H1 (cell line): ENCODE results near the gene RPTOR. TPM values are rescaled to one million over a fixed set of nuclear protein-coding genes. Genes with fewer than 3 reads are reported as not detected.

Experiments
- CTCF ChIA-PET: fragments of 300-600 bp; sonication (Branson Sonifier 250); formaldehyde crosslinking; loops from one replicate; lab custom pipeline; 2021; ENCODE audit not compliant: partially characterized antibody; lab: Charles Lee
- POLR2A ChIA-PET: fragments of 300-600 bp; sonication (Branson Sonifier 250); formaldehyde crosslinking; loops from one replicate; lab custom pipeline; 2021; ENCODE audit warnings: inconsistent platforms; ENCODE audit not compliant: partially characterized antibody; lab: Charles Lee
- DNase-seq, 2 experiments: peaks; one replicate each; pipeline versions ENCODE4 v3.0.0 to v3.0.0-alpha.2; 2010 to 2022; ENCODE audit warnings: low spot score in 2 of 2, low read depth in 1 of 2, mixed read lengths in 1 of 2
- FAIRE-seq: peaks from 2 replicates; lab custom pipeline; 2011; peaks lifted over from hg19 to GRCh38; lab: Jason Lieb, UNC
- H2AFZ ChIP-seq: 2 replicates; pipeline ENCODE4 v1.8.1; 2012; ENCODE audit warnings: low read length, inconsistent platforms
- H2AK5ac ChIP-seq: 2 replicates; pipeline ENCODE4 v1.6.1; 2013; ENCODE audit warnings: low read depth, low read length
- H2BK120ac ChIP-seq: replicated peaks from 2 replicates; pipeline ENCODE3; 2013; ENCODE audit warnings: low read depth, low read length, inconsistent platforms
- H2BK12ac ChIP-seq: 2 replicates; pipeline ENCODE4 v1.6.1; 2013; ENCODE audit warnings: low read depth, low read length
- H2BK15ac ChIP-seq: 2 replicates; pipeline ENCODE4 v1.6.1; 2013; ENCODE audit warnings: low read length
- H2BK20ac ChIP-seq: 2 replicates; pipeline ENCODE4 v1.6.1; 2013; ENCODE audit warnings: low read length
- H2BK5ac ChIP-seq: 2 replicates; pipeline ENCODE4 v1.6.1; 2013; ENCODE audit warnings: low read depth, low read length
- H3K14ac ChIP-seq: 2 replicates; pipeline ENCODE4 v1.6.1; 2013; ENCODE audit warnings: inconsistent platforms; ENCODE audit not compliant: insufficient read length
- H3K18ac ChIP-seq: 2 replicates; pipeline ENCODE4 v1.6.1; 2013; ENCODE audit warnings: low read length; ENCODE audit errors: extremely low read depth
- H3K23ac ChIP-seq: 2 replicates; pipeline ENCODE4 v1.6.1; 2013; ENCODE audit warnings: inconsistent platforms; ENCODE audit not compliant: insufficient read length
- H3K23me2 ChIP-seq: 2 replicates; pipeline ENCODE4 v1.6.1; 2013; ENCODE audit warnings: low read depth, low read length
- H3K27ac ChIP-seq: 2 replicates; pipeline ENCODE4 v1.6.1; 2011; ENCODE audit warnings: low read depth, low read length, inconsistent platforms
- H3K27me3 ChIP-seq, 4 experiments: replicated peaks in 1 of 4; 1 replicate in 1 of 4; 2 replicates in 3 of 4; pipeline versions ENCODE4 v1.6.1 to v1.8.1; 2011 to 2013; ENCODE audit warnings: low read length in 3 of 4, mild to moderate bottlenecking in 3 of 4, inconsistent platforms in 2 of 4, mixed read lengths in 2 of 4, moderate library complexity in 1 of 4; ENCODE audit not compliant: control insufficient read depth in 3 of 4, insufficient read depth in 3 of 4; ENCODE audit errors: extremely low read depth in 1 of 4
- H3K36me3 ChIP-seq, 4 experiments: 2 replicates each; pipeline versions ENCODE4 v1.6.1 to v1.8.1; 2011 to 2013; ENCODE audit warnings: mild to moderate bottlenecking in 4 of 4, low read length in 3 of 4, moderate library complexity in 2 of 4, control low read depth in 1 of 4, inconsistent platforms in 1 of 4; ENCODE audit not compliant: insufficient read depth in 4 of 4, control insufficient read depth in 2 of 4
- H3K4ac ChIP-seq: replicated peaks from 2 replicates; pipeline ENCODE3; 2013; ENCODE audit warnings: low read length, low read depth, mixed read lengths, inconsistent platforms; ENCODE audit not compliant: insufficient read length
- H3K4me1 ChIP-seq, 4 experiments: replicated peaks in 1 of 4; 1 replicate in 1 of 4; 2 replicates in 3 of 4; pipeline versions ENCODE4 v1.6.1 to v1.8.1; 2011 to 2013; ENCODE audit warnings: low read length in 3 of 4, inconsistent platforms in 2 of 4, mixed read lengths in 1 of 4; ENCODE audit not compliant: insufficient read depth in 4 of 4, control insufficient read depth in 3 of 4
- H3K4me2 ChIP-seq, 2 experiments: 2 replicates each; pipeline versions ENCODE4 v1.6.1 to v1.8.1; 2011 to 2013; ENCODE audit warnings: low read depth in 2 of 2, low read length in 2 of 2, control low read depth in 1 of 2, inconsistent platforms in 1 of 2, mild to moderate bottlenecking in 1 of 2; ENCODE audit not compliant: insufficient read depth in 1 of 2
- H3K4me3 ChIP-seq, 4 experiments: fragments of 200-600, 300-600 bp in 1 of 4; sonication (generic), shearing (Covaris generic), sonication (Bioruptor Twin) in 1 of 4; 2 replicates each; pipeline versions ENCODE4 v1.5.1 to v1.8.1; 2011 to 2016; ENCODE audit warnings: low read length in 4 of 4, low read depth in 3 of 4, control low read depth in 2 of 4, inconsistent platforms in 2 of 4, mild to moderate bottlenecking in 2 of 4, mixed read lengths in 1 of 4, moderate library complexity in 1 of 4; ENCODE audit not compliant: insufficient read depth in 2 of 4; ENCODE audit errors: extremely low read depth in 1 of 4
- H3K56ac ChIP-seq: replicated peaks from 2 replicates; pipeline ENCODE3; 2013; ENCODE audit warnings: low read depth, mild to moderate bottlenecking, mixed read lengths, low read length, inconsistent platforms; ENCODE audit not compliant: insufficient read length
- H3K79me1 ChIP-seq: 2 replicates; pipeline ENCODE4 v1.6.1; 2013; ENCODE audit warnings: low read depth, low read length, control low read depth
- H3K79me2 ChIP-seq, 2 experiments: 2 replicates each; pipeline versions ENCODE4 v1.6.1 to v1.8.1; 2012 to 2013; ENCODE audit warnings: low read length in 2 of 2, mild to moderate bottlenecking in 2 of 2, inconsistent platforms in 1 of 2; ENCODE audit not compliant: insufficient read depth in 2 of 2, control insufficient read depth in 1 of 2
- H3K9ac ChIP-seq, 4 experiments: replicated peaks in 1 of 4; 1 replicate in 1 of 4; 2 replicates in 3 of 4; pipeline versions ENCODE4 v1.6.1 to v1.8.1; 2011 to 2013; ENCODE audit warnings: low read depth in 3 of 4, low read length in 3 of 4, control low read depth in 2 of 4, mild to moderate bottlenecking in 2 of 4, moderate library complexity in 2 of 4, inconsistent platforms in 1 of 4; ENCODE audit errors: extremely low read depth in 1 of 4
- H3K9me3 ChIP-seq, 2 experiments: 2 replicates each; pipeline versions ENCODE4 v1.6.1 to v1.8.1; 2012 to 2013; ENCODE audit warnings: mild to moderate bottlenecking in 2 of 2, moderate library complexity in 2 of 2, control low read depth in 1 of 2, inconsistent platforms in 1 of 2, low read depth in 1 of 2, low read length in 1 of 2, mixed read lengths in 1 of 2; ENCODE audit not compliant: insufficient read depth in 2 of 2
- H4K20me1 ChIP-seq, 2 experiments: replicated peaks in 1 of 2; 2 replicates each; pipeline versions ENCODE3 to v1.8.1; 2011 to 2013; ENCODE audit warnings: inconsistent platforms in 2 of 2, low read length in 2 of 2, mild to moderate bottlenecking in 1 of 2; ENCODE audit not compliant: insufficient read depth in 2 of 2, control insufficient read depth in 1 of 2
- H4K5ac ChIP-seq: 2 replicates; pipeline ENCODE4 v1.6.1; 2013; ENCODE audit warnings: low read length, low read depth, mixed read lengths, inconsistent platforms; ENCODE audit not compliant: insufficient read length
- H4K8ac ChIP-seq: 2 replicates; pipeline ENCODE4 v1.8.0; 2013; ENCODE audit warnings: mild to moderate bottlenecking, moderate library complexity, low read length, inconsistent platforms; ENCODE audit not compliant: insufficient read depth; ENCODE audit errors: extremely low read depth
- H4K91ac ChIP-seq: replicated peaks from 2 replicates; pipeline ENCODE3; 2013; ENCODE audit warnings: low read length, mixed read lengths, inconsistent platforms; ENCODE audit not compliant: insufficient read length
- ASH2L ChIP-seq: fragments of 200-600, 300-600 bp; sonication (generic); IDR thresholded peaks from one replicate; pipeline ENCODE4 v1.7.1; 2017; ENCODE audit warnings: low read length
- BRCA1 ChIP-seq: IDR thresholded peaks from 2 replicates; pipeline ENCODE4 v1.6.1; 2012; ENCODE audit warnings: low read depth, low read length, improper control_type of control experiment
- EZH2 ChIP-seq: fragments of 200-600 bp; sonication (generic); IDR thresholded peaks from 2 replicates; pipeline ENCODE4 v1.7.1; 2012; ENCODE audit warnings: low read depth, mild to moderate bottlenecking, moderate library complexity, low read length, inconsistent platforms; ENCODE audit not compliant: severe bottlenecking
- KDM1A ChIP-seq: fragments of 200-600, 300-600 bp; sonication (generic); IDR thresholded peaks from 2 replicates; pipeline ENCODE4 v1.7.1; 2016; ENCODE audit warnings: mild to moderate bottlenecking, low read length, borderline replicate concordance
- WGBS, 2 experiments: shearing (Covaris generic) in 1 of 2; methylation state at CpG; one replicate each; pipeline versions ENCODE4 v1.1.6 to v1.1.7; 2013 to 2015; ENCODE audit warnings: low lambda C conversion rate in 2 of 2, mixed read lengths in 2 of 2, inconsistent platforms in 1 of 2, low coverage in 1 of 2, missing lambda C conversion rate in 1 of 2; ENCODE audit not compliant: insufficient replicate concordance in 2 of 2, insufficient coverage in 1 of 2, insufficient read length in 1 of 2; ENCODE audit errors: extremely low coverage in 1 of 2, missing lambda C conversion rate in 1 of 2; 5-methylcytosine and 5-hydroxymethylcytosine counted together
- polyA plus RNA-seq, 7 experiments: library from polyadenylated mRNA; depleted of rRNA in 3 of 7; stranded (reverse) in 5 of 7; unstranded in 2 of 7; fragments of >200 nt in 5 of 7; fragments of 200-250 nt in 2 of 7; gene quantifications; 1 replicate in 5 of 7; 2 replicates in 1 of 7; 4 replicates in 1 of 7; pipeline versions ENCODE4 v1.2.1 to v1.2.3, GENCODE V29; 2011 to 2013; ENCODE audit warnings: missing spikeins in 2 of 7, mixed read lengths in 2 of 7
- total RNA-seq: library from RNA; stranded (reverse); fragmentation: NEBNext Ultra II Directional; extraction: Animal tissue kit (Norgen Biotek cat#: 25700); gene quantifications from 2 replicates; pipeline ENCODE4 v1.2.1, GENCODE V29; 2021
- TF ChIP-seq, protein P1 (sequence below), 3 experiments: IDR thresholded peaks; 1 replicate in 2 of 3; 2 replicates in 1 of 3; pipeline versions ENCODE4 v1.5.1 to v1.6.1; 2011; ENCODE audit warnings: low read length in 3 of 3, mild to moderate bottlenecking in 3 of 3, inconsistent platforms in 2 of 3, low read depth in 1 of 3, moderate library complexity in 1 of 3; ENCODE audit not compliant: insufficient read depth in 1 of 3; ENCODE audit errors: control extremely low read depth in 1 of 3

RPTOR gene
- total and polyA plus RNA-seq, 2 of the 8 experiments (the other 6 are each of a cell fraction or from before 2014, with no cell fraction given) = 6.9 to 28.7 TPM

DNA sequence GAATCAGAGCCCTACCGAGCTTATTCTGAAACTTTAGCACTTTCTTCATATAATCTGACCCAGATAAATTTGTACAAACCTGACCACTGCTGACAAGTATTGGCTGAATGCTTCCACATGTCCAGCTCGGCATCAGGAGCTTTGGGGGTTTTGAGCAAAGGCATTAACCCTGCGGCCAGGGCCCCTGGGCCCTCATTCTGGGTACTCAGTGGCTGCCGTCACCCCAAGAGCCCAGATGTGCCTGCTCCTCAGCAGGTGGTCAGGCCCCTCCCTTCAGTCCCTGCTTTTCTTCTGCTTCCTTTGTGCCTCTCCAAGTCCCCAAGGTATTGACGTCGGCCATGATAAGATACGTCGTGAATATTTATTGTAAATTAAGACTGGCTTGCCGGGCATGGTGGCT is 399.7 kb downstream of the RPTOR start:
- no peak overlapping the region for H3K23ac ChIP-seq
- no peak overlapping the region for H2BK120ac ChIP-seq
- H2BK12ac ChIP-seq = no peak overlapping the region
- POLR2A ChIA-PET = no interaction called here
- DNase-seq = no peak
- H3K23me2 ChIP-seq = no peaks in the 10 kb centered on the region
- no peaks in the 10 kb centered on the region for H3K9me3 ChIP-seq
- no peaks in the 10 kb centered on the region for H3K27me3 ChIP-seq
- H2BK15ac ChIP-seq = no peak overlapping the region
- H3K9ac ChIP-seq = no peak overlapping the region
- no peak overlapping the region for H3K27ac ChIP-seq
- no peaks in the 10 kb centered on the region for H3K4me1 ChIP-seq
- CTCF ChIA-PET = interaction anchor here (0.6 to 1.4 kb wide), 6 partner anchors 12 to 236 kb away, joined by 3 to 4 read pairs (median 3); no protein-coding TSS in a partner anchor
- FAIRE-seq = no peak
- no peak overlapping the region for H4K91ac ChIP-seq
- H3K4me3 ChIP-seq = no peak overlapping the region
- WGBS, 2 experiments = 94% methylated on average over 9 of the region's 9 CpGs; no CpG with 5 or more reads in 1 of the 2 experiments
- H3K79me1 ChIP-seq = no peaks in the 10 kb centered on the region
- H3K14ac ChIP-seq = no peak overlapping the region
- H3K36me3 ChIP-seq = no peaks in the 10 kb centered on the region; a peak in 3 of 8 replicates
- no peak overlapping the region for H4K8ac ChIP-seq
- no peak overlapping the region for H3K4ac ChIP-seq
- no peaks in the 10 kb centered on the region for H3K79me2 ChIP-seq
- H3K4me2 ChIP-seq = no peak overlapping the region
- no peak overlapping the region for H2AK5ac ChIP-seq
- H4K5ac ChIP-seq = no peak overlapping the region
- no peak overlapping the region for H2BK5ac ChIP-seq
- no peak overlapping the region for H3K56ac ChIP-seq
- H2AFZ ChIP-seq = no peak overlapping the region
- no peak overlapping the region for H3K18ac ChIP-seq
- no peaks in the 10 kb centered on the region for H4K20me1 ChIP-seq
- no peak overlapping the region for H2BK20ac ChIP-seq
- TF ChIP-seq ASH2L (no peak), KDM1A (no peak), BRCA1 (no peak), EZH2 (no peak)
- TF ChIP-seq, protein P1, sequence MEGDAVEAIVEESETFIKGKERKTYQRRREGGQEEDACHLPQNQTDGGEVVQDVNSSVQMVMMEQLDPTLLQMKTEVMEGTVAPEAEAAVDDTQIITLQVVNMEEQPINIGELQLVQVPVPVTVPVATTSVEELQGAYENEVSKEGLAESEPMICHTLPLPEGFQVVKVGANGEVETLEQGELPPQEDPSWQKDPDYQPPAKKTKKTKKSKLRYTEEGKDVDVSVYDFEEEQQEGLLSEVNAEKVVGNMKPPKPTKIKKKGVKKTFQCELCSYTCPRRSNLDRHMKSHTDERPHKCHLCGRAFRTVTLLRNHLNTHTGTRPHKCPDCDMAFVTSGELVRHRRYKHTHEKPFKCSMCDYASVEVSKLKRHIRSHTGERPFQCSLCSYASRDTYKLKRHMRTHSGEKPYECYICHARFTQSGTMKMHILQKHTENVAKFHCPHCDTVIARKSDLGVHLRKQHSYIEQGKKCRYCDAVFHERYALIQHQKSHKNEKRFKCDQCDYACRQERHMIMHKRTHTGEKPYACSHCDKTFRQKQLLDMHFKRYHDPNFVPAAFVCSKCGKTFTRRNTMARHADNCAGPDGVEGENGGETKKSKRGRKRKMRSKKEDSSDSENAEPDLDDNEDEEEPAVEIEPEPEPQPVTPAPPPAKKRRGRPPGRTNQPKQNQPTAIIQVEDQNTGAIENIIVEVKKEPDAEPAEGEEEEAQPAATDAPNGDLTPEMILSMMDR (IDR thresholded peaks at IDR 0.05; ENCODE audit: control extremely low read depth in 1 of 3, insufficient read depth in 1 of 3, low read depth in 1 of 3, low read length in 3 of 3) = no peak
